Panc1 (cell line): ENCODE data around the gene OR13A1.
"Not testable (repeated sequence)": the region's sequence is repeated elsewhere in the genome, so short reads cannot be mapped to it uniquely, and the experiment has no call there.

Source experiments
- REST ChIP-seq, 2 experiments: IDR thresholded peaks; 2 replicates each; pipeline ENCODE4 v1.6.1; 2011 to 2012; ENCODE audit warnings: low read depth in 2 of 2, control low read depth in 1 of 2, low read length in 1 of 2, mild to moderate bottlenecking in 1 of 2, moderate library complexity in 1 of 2; ENCODE audit not compliant: insufficient read depth in 1 of 2
- SIN3A ChIP-seq: IDR thresholded peaks from 2 replicates; pipeline ENCODE4 v1.6.1; 2012; ENCODE audit warnings: low read depth, mild to moderate bottlenecking, low read length, moderate library complexity, borderline replicate concordance; ENCODE audit not compliant: insufficient read depth
- TF ChIP-seq, protein P1 (sequence below): fragments of 450-650 bp; IDR thresholded peaks from 2 replicates; pipeline ENCODE4 v1.5.1; 2017; ENCODE audit warnings: mild to moderate bottlenecking

- TF ChIP-seq, protein P1, sequence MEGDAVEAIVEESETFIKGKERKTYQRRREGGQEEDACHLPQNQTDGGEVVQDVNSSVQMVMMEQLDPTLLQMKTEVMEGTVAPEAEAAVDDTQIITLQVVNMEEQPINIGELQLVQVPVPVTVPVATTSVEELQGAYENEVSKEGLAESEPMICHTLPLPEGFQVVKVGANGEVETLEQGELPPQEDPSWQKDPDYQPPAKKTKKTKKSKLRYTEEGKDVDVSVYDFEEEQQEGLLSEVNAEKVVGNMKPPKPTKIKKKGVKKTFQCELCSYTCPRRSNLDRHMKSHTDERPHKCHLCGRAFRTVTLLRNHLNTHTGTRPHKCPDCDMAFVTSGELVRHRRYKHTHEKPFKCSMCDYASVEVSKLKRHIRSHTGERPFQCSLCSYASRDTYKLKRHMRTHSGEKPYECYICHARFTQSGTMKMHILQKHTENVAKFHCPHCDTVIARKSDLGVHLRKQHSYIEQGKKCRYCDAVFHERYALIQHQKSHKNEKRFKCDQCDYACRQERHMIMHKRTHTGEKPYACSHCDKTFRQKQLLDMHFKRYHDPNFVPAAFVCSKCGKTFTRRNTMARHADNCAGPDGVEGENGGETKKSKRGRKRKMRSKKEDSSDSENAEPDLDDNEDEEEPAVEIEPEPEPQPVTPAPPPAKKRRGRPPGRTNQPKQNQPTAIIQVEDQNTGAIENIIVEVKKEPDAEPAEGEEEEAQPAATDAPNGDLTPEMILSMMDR = not testable (repeated sequence)
- not testable (repeated sequence) for TF ChIP-seq REST (IDR thresholded peaks at IDR 0.05; ENCODE audit: insufficient read depth in 1 of 2, low read depth in 2 of 2, low read length in 1 of 2); SIN3A
Measured at GRCh38 chr10:45331824-45332223, 16.4 kb upstream of the OR13A1 start.
